Embryonic facial prominence (tissue), 1 donor: Measurements from ENCODE around the gene PAF1.
A peak's percentile ranks its signal among the peaks of the same experiment; 100 is the strongest.

ENCODE experiments used
- DNase-seq: peaks from one replicate; pipeline ENCODE4 v3.0.0-alpha.2; 2016; ENCODE audit errors: extremely low spot score

PAF1 gene

DNA sequence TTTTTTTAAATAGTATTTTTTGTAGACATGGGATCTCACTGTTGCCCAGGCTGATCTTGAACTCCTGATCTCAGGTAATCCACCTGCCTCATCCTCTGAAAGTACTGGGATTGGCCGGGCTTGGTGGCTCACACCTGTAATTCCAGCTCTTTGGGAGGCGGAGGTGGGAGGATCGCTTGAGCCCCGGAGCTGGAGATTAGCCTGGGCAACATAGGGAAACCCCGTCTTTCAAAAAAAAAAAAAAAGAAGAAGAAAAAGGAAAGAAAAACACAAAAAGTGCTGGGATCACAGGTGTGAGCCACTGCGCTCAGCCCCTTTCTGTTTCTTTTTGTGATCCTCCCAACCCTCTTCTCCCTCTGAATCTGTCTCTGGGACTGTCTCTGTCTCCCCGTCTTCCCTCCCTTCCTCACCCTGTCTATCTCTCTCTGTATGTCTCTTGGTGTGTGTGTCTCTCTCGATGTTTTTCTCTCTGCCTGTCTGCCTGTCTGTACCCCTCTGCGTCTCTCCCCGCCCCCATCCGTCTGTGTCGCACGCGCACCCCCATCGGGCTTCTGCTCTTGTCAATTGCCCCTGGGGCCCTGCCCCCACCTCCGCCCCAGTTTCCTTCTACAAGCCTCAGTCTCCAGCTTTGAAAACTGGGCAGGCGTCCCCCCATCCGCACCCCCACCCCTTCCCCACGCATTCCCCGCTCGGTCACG lies 15.2 kb upstream of the PAF1 start:
- DNase-seq, result no peak

DNA sequence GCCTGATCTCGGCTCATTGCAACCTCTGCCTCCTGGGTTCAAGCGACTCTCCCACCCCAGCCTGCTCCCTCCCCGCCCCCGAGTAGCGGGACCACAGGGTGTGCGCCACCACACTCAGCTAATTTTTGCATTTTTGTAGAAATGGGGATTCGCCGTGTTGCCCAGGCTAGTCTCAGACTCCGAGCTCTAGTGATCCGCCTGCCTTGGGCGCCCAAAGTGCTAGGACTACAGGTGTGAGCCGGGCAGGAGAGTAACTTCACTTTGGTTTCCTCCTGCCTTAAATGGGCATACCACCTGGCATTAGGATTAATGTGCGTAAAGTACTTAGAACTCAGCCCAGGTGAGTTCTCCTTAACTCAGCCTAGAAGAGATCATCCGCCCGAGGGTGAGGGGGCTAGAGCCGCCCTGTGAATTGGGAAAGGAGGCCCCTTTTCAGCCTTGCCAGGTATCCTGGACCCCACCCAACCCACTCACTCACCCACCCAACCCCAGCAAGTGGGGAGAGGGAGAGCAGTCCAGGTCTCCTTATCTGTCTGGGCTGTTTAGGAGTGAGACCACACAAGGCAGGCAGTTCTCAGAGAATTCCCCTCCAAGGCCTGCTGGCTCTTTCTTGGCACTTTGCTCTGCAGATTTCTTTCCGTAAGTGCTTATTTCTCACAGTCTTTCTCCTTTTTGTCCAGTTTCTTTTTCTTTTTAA lies 14.5 kb upstream of the PAF1 start:
- no peak for DNase-seq

DNA sequence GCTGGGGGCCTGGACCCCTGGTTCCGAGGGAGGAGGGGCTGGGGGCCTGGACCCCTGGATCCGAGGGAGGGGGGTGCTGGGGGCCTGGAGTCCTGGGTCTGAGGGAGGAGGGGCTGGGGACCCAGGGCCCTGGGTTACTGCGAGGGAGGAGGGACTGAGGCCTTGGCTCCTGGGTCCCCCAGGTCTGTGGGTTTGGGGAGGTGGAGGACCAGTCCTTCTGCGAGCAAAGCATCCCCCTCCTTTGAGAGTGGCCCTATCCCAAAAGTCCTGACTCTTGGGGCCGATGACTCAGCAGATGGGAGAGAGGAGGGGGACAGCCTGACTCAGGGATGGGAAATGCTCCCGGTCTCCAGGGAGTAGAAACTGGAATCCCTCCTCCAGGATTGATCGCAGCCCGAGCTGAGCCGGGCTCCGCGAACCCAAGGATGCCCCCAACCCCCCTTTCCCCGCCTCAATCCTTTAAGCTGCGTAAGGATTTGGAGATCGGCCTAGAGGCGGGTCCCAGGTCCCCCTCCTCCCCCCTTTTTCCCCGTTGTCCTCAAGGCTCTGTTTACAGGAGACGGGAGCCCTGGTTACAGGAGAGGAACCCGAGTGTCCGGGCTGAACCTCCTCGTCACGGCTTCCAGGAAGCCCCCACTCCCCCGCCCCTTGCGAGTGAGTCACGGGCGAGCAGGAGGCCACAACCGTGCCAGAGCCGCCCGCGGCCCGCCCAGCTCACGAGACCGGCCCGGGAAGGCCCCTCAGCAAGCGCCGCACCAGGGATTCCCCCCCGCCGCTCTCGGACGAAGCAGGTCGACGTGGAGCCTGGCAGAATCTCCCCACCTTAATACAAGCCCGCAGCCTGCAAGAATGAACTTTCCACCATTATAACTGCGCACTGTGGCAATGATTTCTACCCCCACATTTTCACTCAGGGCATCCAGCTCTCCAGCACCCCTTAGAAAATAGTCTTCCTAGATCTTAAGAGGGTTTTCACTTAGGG lies 12.7 kb upstream of the PAF1 start:
- peak; percentile 94 for DNase-seq

DNA sequence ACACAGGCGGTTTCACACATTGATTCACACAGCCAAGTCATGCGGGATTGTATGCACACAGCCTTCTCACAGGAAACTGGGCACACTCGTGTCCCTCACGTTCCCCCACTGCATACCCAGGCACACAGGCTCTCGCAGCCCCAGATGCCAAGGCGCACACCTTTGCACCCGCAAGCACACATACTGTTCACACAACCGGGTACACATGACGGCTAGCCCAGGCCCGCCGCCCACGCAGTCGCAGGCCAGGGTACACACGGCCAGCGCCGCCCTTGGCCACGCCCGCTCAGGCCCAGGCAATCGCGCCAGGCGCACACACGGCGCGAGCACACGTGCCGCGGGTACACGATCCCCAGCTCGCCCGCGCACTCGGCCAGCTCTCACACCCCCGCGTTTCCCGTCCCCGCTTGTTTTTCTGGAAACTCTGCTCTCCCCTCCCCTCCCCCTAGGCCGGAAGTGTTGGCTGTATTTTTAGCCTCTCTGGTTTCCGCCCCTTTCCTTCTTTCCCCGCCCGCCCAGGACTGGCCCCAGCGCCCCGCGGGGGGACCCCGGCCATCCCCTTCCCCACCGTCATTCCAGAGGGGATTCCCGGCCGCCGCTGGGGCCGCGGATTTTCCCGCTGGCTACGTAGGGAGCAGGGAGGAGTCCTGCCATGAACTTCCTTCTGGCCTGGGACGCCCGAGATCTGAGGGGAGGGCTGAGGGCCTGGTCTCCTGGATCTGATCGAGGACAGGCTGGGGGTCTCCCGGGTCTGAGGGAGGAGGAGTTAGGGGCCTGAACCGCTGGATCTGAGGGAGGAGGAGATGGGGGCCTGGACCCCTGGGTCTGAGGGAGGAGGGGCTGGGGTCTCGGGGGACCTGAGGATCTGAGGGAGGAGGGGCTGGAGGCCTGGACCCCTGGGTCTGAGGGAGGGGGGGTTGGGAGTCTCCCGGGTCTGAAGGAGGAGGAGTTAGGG lies 11.7 kb upstream of the PAF1 start:
- DNase-seq, result peak; percentile 83

DNA sequence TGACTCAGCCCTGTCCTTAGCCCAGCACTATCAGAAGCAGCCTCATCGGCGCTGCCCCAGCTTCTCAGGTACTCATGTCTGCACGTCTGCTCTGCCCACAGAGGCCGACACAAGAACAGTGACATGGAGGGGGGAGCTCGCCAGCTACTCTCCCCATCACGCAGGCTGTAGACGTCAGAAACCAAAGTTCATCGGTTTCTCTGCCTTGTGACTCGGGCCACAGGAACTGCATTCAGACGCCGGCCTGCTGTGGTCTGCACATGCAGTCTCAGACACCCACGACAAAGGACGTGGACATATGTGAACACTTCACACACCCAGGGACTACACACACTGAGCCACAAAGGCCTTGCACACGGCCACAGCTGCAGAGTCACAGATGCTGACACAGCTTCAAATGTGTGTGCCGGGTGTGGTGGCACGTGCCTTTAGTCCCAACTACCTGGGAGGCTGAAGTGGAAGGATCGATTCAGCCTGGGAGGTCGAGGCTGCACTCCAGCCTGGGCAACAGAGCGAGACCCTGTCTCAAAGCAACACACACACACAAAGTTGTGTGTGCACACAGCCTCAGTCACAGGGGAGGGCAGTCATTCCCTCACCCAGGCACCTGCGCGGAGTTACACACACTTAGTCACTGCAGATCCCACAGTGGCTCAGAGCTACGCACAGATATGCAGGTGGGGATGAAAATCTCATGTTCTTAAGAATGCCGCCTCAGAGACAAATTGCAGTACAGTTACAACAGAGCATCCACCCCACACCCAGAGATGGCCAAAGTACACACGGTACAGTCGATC lies 10.8 kb upstream of the PAF1 start:
- DNase-seq, result no peak

DNA sequence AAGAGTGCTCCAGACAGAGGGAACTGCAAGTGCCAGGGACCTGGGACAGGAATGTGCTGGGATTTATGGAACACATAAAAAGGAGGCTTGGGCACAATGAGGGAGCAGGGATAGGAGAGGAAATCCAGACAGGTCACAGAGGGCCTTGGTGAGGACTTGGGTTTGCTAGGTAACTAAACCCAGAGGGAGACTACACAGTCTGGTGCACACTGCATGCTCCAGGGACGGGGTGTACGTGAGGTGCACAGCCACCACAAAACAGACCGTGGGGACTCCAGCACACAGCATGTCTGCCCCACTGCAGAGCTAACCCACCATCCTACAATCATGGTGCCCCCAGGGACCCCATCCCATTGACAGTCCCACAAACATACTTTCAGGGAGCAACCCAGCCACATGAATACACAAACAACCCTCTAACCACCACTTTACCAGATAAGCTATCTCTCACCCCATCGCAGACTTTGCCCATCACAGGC lies 10.2 kb upstream of the PAF1 start:
- DNase-seq, result no peak

DNA sequence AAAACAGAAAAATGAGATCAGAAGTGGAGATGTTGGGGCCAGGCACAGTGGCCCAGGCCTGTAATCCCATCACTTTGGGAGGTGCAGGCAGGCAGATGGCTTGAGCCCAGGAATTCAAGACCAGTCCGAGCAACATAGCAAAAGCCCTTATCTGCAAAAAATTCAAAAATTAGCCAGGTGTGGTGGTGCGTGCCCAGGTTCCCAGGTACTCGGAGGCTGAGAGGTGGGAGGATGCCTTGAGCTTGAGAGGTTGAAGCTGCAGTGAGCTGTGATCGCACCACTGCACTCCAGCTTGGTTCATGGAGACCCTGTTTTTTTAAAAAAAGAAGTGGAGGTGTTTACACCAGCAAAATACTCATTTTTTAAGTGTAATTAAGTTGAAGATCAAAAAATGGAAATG lies 9.2 kb upstream of the PAF1 start:
- no peak for DNase-seq

DNA sequence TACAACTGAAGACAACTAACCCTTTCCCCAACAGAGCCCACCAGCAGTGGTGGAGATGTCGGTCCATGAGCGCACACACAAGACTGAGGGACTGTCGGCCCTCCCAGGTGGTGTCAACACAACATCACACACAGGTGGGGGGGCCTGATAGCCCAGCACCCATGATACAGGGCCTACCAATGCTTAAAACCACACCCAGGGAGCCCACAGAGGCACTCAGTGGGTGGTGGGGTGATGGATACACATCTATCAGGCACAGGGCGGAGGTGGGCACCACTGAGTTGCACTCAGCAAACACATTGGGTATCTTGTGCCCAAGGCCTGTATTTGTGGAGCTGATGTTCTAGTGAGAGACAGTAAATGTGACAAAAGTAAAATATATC lies 8.8 kb upstream of the PAF1 start:
- DNase-seq, result no peak

DNA sequence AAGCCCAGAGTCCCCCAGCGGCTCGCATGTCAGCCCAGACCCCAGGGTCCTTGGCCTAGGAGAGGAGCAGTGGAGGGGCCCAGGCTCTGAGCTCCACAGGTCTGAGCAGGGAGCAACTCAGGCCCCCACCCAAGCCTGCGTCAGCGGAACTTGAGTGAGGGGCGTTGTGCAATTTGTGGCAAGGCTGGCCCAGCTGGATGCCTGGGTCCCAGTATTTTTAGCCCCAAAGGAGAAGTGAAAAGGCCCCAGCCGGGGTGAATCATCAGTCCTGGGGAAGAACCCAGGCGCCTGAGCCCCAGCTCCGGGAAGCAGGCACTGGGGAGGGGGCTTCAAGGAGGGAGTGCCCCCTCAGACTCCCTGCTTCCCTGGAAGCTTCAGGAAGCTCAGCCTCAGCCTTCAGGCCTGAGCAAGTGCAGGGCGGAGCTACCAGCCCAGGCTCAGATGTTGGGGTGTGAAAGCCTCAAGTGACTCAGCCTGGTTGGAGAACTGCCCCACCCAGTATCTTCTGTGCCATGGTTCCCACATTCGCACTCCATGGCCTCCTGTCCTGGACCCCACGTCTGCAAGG lies 7.5 kb upstream of the PAF1 start:
- DNase-seq, result no peak

DNA sequence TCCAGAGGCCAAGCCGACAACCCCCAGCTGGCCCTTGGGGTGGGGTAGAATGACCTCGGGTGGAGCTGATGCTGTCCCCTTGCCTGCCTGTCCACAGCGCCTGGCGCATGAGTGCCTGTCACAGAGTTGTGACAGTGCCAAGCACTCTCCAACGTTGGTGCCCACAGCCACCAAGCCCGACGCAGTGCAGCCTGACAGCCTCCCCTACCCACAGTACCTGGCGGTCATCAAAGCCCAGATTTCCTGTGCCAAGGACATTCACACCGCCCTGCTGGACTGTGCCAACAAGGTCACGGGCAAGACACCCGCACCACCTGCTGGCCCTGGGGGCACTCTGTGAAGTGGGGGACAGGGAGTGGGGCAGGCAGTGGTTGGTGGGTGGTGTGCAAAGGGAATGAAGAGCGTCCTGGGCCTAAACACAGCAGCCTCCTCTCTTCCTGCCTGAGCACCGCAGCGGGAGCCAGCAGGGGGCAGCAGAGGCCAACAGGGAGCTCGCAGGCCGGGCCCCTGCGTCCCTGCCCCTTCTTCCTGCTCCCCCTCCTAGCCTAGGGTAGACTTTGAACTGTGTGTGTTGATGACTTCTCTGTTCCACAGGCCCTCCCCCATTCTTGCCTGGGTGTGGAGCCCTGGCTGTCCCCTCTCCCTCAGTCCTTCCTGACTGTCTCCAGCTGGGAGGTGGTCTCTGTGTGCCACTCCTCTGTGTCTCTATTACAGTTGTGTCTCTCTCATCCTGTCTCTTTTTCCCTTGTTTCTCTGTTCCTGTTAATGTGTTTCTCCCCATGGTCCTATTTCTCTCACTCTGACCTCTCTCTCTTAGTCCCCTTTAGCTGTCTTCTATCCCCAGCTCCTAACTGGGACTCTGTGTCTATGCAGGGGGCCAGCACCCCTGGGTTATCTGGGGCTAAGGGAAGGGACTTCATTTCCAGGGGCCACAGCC lies 6.7 kb upstream of the PAF1 start:
- DNase-seq, result peak; percentile 65

DNA sequence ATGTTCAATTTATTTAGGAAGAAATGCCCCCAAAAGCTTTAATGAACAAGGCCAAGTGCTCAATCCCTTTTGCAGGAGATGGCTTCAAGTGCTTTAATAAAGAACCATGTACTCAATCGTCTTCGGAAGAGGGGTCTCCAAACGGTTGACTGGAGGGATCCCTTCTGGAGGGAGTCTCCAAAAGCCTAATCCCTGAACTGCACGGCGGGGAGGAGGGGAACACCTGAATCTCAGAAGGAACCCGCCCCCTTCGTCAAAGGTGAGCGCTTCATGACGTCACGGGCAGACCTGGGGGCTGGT lies 505 bp downstream of the PAF1 start:
- DNase-seq, result no peak

DNA sequence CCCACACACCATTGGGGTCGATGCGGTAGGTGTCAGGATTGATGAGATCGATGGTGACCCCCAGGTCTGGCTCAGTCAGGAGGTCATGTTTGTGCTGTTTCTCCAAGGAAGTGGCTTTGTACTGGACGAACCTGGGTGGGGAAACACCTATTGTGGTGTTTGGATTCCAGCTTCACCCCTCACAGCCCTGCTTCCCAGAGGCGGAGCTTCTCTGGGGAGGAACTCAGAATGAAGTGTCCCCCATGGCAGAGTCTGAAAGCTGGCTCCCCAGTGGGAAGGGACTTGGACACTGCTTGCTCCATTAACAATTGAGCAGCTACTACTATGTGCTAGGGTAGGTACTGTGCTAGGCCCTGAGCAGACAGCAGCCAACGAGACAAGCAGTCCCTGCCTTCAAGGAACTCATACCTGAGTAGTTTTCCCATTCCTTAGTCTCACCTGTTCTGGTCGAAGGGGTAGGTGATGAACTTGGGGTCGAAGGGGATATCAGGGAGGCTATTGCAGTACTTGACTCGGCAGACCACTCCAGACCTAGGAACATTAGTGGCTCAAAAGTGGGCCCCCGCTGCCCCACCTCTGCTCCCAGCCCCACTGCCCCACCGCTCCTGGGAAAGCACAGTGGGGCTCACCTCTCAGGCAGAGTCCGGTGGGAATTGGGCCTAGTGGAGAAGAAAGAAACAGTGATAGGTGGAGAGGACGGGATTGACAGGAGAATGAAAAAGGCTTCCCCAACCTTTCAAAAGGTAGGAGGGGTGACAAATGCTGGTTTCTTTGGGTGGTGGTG lies 1.1 kb downstream of the PAF1 start:
- DNase-seq, result no peak

DNA sequence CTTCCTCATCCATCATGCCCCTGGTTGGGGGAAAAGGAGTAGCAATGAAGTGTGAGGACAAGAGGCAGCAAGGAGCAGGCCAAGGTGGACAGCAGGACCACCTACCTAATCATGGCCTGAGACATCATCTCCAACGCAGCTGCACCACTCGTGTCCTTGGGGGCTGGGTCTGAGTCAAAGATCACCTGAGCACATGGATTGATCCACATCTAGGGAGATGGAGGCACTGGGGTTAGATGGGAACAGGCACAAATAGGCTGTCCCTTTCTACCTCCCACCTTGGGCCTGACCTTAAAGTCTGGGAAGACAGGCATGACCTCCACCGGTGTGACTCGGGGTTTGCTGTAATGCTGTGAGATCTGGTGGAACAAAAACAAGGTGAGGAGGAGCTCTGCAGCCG lies 2.2 kb downstream of the PAF1 start:
- no peak for DNase-seq

DNA sequence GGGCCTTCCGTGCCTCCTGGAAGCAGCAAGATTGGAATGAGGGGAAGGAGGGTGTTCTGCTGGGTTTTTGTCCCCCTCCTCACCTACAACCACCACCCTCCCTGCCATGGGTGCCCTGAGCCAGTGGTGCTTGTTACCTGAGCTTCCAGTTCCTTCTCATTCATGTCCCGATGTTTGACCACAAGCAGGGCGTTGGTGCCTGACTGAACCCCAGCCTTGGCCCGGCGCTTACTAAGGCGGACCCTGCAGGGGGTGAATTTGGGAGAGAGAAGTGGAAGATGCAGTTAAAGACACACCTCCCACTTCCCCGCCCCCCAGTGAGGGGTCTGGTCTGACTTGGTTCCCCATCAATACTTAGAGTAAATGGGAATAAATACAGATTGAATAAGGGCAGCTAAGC lies 4.3 kb downstream of the PAF1 start:
- DNase-seq, result no peak

DNA sequence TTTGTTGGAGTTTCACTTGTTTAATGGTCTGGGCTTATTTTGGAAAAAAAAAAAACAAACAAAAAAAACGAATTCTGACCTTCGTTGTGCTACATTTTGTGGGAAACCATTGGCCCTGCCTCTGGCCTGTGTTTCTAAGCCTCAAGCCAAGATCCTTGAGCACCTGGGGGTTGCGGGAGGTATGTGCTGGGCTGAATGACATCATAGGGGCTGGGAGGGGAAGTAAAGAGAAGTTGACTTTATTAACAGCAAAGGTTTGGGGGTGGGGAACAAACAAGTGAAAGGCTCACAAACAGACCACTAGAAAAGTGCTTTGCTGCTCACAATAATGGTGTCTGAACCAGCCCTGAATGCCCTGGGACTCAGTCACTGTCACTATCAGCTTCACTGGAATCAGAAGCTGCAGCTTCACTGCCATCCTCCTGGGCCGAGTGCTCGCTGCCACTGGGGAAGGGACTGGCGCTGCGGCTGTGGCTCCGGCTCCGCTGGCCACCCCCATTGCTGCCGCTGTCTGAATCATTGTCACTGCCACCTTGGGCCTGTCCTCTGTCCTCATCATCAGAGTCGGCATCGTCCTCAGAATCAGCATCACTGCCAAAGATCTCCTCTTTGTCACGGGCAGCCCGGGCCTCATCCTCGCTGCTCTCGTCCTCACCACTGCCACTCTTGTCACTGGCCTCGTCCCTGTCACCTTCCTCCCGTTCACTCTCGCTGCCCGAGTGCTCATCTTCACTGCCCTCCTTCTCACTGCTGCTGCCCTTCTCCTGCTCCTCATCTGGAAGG lies 5.1 kb downstream of the PAF1 start:
- DNase-seq, result no peak

DNA sequence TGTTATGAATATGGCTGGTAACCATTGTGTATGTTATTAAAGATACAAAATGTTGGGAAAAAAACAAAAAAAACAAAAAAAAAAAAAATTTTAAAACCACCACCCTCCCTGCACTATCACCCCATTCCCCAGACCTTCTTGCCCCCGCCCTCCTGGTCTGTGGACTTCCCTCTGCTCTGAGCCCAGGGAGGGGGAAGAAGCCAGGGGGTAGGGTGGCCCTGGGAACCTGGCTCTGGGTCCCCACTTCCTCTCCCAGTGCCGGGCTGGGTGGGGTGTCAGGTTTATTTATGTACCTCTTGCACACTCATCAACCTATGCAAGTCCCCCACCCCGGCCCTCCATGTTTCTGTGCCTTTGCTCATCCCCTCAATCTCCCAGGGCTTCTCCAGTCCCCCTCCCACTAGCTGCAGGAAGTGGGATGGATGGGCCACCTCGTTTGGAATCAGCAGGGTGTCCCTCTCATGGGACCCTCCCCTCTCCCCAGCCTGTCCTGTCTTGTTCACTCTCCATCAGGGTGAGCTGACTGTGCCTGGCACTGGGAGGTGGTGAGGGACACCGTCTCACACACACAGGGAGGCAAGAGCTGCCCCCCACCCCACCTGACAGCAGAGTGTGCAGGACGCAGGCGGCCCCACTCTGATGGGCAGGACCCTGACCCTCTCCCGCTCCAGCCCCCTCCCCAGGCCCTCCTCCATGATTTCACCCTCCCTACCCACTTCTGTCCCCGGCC lies 5.9 kb downstream of the PAF1 start:
- no peak for DNase-seq
